ENCODE data around the gene HAUS1.
"Not testable (repeated sequence)": the region's sequence is repeated elsewhere in the genome, so short reads cannot be mapped to it uniquely, and the experiment has no call there.

DNA sequence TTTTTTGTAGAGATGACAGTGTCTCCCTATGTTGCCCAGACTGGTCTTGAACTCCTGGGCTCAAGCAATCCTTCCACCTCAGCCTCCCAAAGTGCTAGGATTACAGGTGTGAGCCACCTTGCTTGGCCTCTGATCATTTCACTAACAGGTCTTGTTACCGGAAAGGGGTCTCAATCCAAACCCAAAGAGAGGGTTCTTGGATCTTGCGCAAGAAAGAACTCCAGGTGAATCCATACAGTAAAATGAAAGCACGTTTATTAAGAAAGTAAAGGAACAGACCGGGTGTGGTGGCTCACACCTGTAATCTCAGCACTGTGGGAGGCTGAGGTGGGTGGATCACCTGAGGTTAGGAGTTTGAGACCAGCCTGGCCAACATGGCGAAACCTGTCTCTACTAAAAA is 56.7 kb downstream of the HAUS1 start:
- TF ChIP-seq, protein P1, sequence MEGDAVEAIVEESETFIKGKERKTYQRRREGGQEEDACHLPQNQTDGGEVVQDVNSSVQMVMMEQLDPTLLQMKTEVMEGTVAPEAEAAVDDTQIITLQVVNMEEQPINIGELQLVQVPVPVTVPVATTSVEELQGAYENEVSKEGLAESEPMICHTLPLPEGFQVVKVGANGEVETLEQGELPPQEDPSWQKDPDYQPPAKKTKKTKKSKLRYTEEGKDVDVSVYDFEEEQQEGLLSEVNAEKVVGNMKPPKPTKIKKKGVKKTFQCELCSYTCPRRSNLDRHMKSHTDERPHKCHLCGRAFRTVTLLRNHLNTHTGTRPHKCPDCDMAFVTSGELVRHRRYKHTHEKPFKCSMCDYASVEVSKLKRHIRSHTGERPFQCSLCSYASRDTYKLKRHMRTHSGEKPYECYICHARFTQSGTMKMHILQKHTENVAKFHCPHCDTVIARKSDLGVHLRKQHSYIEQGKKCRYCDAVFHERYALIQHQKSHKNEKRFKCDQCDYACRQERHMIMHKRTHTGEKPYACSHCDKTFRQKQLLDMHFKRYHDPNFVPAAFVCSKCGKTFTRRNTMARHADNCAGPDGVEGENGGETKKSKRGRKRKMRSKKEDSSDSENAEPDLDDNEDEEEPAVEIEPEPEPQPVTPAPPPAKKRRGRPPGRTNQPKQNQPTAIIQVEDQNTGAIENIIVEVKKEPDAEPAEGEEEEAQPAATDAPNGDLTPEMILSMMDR (conservative IDR thresholded peaks at IDR 0.05; ENCODE audit: low read depth in 2 of 2): not testable (repeated sequence)
- TF ChIP-seq JUNB (IDR thresholded peaks at IDR 0.05; ENCODE audit: unreplicated experiment); POLR2AphosphoS5 (IDR thresholded peaks at IDR 0.05; ENCODE audit: low read depth); EZH2 (IDR thresholded peaks at IDR 0.05; ENCODE audit: low read depth, unreplicated experiment); EZH2phosphoT487 (IDR thresholded peaks at IDR 0.05; ENCODE audit: unreplicated experiment); CREB1 (CRISPR knock-in tag; IDR thresholded peaks at IDR 0.05; ENCODE audit: low read depth); NANOG (IDR thresholded peaks at IDR 0.05; ENCODE audit: borderline replicate concordance); ZNF114 (CRISPR knock-in tag; IDR thresholded peaks at IDR 0.05); ZNF331 (CRISPR knock-in tag; IDR thresholded peaks at IDR 0.05; ENCODE audit: low read depth); STAT1 (IDR thresholded peaks at IDR 0.05; ENCODE audit: unreplicated experiment): not testable (repeated sequence)
- TF ChIP-seq, protein P2, sequence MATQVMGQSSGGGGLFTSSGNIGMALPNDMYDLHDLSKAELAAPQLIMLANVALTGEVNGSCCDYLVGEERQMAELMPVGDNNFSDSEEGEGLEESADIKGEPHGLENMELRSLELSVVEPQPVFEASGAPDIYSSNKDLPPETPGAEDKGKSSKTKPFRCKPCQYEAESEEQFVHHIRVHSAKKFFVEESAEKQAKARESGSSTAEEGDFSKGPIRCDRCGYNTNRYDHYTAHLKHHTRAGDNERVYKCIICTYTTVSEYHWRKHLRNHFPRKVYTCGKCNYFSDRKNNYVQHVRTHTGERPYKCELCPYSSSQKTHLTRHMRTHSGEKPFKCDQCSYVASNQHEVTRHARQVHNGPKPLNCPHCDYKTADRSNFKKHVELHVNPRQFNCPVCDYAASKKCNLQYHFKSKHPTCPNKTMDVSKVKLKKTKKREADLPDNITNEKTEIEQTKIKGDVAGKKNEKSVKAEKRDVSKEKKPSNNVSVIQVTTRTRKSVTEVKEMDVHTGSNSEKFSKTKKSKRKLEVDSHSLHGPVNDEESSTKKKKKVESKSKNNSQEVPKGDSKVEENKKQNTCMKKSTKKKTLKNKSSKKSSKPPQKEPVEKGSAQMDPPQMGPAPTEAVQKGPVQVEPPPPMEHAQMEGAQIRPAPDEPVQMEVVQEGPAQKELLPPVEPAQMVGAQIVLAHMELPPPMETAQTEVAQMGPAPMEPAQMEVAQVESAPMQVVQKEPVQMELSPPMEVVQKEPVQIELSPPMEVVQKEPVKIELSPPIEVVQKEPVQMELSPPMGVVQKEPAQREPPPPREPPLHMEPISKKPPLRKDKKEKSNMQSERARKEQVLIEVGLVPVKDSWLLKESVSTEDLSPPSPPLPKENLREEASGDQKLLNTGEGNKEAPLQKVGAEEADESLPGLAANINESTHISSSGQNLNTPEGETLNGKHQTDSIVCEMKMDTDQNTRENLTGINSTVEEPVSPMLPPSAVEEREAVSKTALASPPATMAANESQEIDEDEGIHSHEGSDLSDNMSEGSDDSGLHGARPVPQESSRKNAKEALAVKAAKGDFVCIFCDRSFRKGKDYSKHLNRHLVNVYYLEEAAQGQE (IDR thresholded peaks at IDR 0.05; ENCODE audit: unreplicated experiment): not testable (repeated sequence)
- TF ChIP-seq, protein P3, sequence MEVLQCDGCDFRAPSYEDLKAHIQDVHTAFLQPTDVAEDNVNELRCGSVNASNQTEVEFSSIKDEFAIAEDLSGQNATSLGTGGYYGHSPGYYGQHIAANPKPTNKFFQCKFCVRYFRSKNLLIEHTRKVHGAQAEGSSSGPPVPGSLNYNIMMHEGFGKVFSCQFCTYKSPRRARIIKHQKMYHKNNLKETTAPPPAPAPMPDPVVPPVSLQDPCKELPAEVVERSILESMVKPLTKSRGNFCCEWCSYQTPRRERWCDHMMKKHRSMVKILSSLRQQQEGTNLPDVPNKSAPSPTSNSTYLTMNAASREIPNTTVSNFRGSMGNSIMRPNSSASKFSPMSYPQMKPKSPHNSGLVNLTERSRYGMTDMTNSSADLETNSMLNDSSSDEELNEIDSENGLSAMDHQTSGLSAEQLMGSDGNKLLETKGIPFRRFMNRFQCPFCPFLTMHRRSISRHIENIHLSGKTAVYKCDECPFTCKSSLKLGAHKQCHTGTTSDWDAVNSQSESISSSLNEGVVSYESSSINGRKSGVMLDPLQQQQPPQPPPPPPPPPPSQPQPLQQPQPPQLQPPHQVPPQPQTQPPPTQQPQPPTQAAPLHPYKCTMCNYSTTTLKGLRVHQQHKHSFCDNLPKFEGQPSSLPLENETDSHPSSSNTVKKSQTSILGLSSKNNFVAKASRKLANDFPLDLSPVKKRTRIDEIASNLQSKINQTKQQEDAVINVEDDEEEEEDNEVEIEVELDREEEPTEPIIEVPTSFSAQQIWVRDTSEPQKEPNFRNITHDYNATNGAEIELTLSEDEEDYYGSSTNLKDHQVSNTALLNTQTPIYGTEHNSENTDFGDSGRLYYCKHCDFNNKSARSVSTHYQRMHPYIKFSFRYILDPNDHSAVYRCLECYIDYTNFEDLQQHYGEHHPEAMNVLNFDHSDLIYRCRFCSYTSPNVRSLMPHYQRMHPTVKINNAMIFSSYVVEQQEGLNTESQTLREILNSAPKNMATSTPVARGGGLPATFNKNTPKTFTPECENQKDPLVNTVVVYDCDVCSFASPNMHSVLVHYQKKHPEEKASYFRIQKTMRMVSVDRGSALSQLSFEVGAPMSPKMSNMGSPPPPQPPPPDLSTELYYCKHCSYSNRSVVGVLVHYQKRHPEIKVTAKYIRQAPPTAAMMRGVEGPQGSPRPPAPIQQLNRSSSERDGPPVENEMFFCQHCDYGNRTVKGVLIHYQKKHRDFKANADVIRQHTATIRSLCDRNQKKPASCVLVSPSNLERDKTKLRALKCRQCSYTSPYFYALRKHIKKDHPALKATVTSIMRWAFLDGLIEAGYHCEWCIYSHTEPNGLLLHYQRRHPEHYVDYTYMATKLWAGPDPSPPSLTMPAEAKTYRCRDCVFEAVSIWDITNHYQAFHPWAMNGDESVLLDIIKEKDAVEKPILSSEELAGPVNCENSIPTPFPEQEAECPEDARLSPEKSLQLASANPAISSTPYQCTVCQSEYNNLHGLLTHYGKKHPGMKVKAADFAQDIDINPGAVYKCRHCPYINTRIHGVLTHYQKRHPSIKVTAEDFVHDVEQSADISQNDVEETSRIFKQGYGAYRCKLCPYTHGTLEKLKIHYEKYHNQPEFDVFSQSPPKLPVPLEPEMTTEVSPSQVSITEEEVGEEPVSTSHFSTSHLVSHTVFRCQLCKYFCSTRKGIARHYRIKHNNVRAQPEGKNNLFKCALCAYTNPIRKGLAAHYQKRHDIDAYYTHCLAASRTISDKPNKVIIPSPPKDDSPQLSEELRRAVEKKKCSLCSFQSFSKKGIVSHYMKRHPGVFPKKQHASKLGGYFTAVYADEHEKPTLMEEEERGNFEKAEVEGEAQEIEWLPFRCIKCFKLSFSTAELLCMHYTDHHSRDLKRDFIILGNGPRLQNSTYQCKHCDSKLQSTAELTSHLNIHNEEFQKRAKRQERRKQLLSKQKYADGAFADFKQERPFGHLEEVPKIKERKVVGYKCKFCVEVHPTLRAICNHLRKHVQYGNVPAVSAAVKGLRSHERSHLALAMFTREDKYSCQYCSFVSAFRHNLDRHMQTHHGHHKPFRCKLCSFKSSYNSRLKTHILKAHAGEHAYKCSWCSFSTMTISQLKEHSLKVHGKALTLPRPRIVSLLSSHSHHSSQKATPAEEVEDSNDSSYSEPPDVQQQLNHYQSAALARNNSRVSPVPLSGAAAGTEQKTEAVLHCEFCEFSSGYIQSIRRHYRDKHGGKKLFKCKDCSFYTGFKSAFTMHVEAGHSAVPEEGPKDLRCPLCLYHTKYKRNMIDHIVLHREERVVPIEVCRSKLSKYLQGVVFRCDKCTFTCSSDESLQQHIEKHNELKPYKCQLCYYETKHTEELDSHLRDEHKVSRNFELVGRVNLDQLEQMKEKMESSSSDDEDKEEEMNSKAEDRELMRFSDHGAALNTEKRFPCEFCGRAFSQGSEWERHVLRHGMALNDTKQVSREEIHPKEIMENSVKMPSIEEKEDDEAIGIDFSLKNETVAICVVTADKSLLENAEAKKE (CRISPR knock-in tag; IDR thresholded peaks at IDR 0.05): not testable (repeated sequence)
- TF ChIP-seq, protein P4, sequence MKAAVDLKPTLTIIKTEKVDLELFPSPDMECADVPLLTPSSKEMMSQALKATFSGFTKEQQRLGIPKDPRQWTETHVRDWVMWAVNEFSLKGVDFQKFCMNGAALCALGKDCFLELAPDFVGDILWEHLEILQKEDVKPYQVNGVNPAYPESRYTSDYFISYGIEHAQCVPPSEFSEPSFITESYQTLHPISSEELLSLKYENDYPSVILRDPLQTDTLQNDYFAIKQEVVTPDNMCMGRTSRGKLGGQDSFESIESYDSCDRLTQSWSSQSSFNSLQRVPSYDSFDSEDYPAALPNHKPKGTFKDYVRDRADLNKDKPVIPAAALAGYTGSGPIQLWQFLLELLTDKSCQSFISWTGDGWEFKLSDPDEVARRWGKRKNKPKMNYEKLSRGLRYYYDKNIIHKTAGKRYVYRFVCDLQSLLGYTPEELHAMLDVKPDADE (IDR thresholded peaks at IDR 0.05): not testable (repeated sequence)

All from GM23338 (cell line).